Common myeloid progenitor, CD34-positive (primary cell): ENCODE measurements around the gene CACNG1.

Experiments
- CTCF ChIA-PET: fragments of 350-600 bp; sonication (Branson Sonifier 250); formaldehyde crosslinking; loops from one replicate; lab custom pipeline; 2021; ENCODE audit warnings: antibody characterized with exemption; lab: Charles Lee
- POLR2A ChIA-PET: fragments of 350-600 bp; sonication (Branson Sonifier 250); formaldehyde crosslinking; loops from one replicate; lab custom pipeline; 2021; ENCODE audit warnings: antibody characterized with exemption; lab: Charles Lee
- DNase-seq, 3 donors: peaks; one replicate each; pipeline versions ENCODE4 v3.0.0 to v3.0.0-alpha.2; 2013
- H3K27ac ChIP-seq, 2 experiments: 1 replicate in 1 of 2; 2 replicates in 1 of 2; pipeline ENCODE4 v1.7.0; 2013; ENCODE audit warnings: inconsistent platforms in 2 of 2, low read length in 2 of 2, mild to moderate bottlenecking in 2 of 2, low read depth in 1 of 2, moderate library complexity in 1 of 2; ENCODE audit not compliant: severe bottlenecking in 2 of 2, insufficient read depth in 1 of 2, poor library complexity in 1 of 2
- H3K27me3 ChIP-seq, 5 experiments: replicated peaks in 2 of 5; 1 replicate in 3 of 5; 2 replicates in 2 of 5; pipeline versions ENCODE4 v1.6.1 to v1.7.0; 2013; ENCODE audit warnings: low read length in 4 of 5, mild to moderate bottlenecking in 2 of 5, moderate library complexity in 2 of 5, inconsistent platforms in 1 of 5; ENCODE audit not compliant: insufficient read depth in 5 of 5, control insufficient read depth in 4 of 5
- H3K36me3 ChIP-seq, 4 experiments: 1 replicate in 2 of 4; 2 replicates in 2 of 4; pipeline versions ENCODE4 v1.6.1 to v1.7.0; 2013; ENCODE audit warnings: low read length in 3 of 4, control low read depth in 1 of 4, mild to moderate bottlenecking in 1 of 4; ENCODE audit not compliant: control insufficient read depth in 4 of 4, insufficient read depth in 4 of 4
- H3K4me1 ChIP-seq, 4 experiments: 1 replicate in 3 of 4; 2 replicates in 1 of 4; pipeline versions ENCODE4 v1.6.1 to v1.7.1; 2013; ENCODE audit warnings: low read length in 3 of 4, mild to moderate bottlenecking in 3 of 4, control low read depth in 1 of 4, inconsistent platforms in 1 of 4, moderate library complexity in 1 of 4; ENCODE audit not compliant: control insufficient read depth in 4 of 4, insufficient read depth in 4 of 4; ENCODE audit errors: control extremely low read depth in 1 of 4
- H3K4me3 ChIP-seq, 7 experiments: 1 replicate in 4 of 7; 2 replicates in 3 of 7; pipeline versions ENCODE4 v1.5.1 to v1.7.0; 2013; ENCODE audit warnings: mild to moderate bottlenecking in 7 of 7, low read length in 6 of 7, moderate library complexity in 6 of 7, inconsistent platforms in 2 of 7, low read depth in 2 of 7, control low read depth in 1 of 7; ENCODE audit not compliant: insufficient read depth in 4 of 7, control insufficient read depth in 1 of 7; ENCODE audit errors: extremely low read depth in 1 of 7
- H3K9me3 ChIP-seq, 5 experiments: 1 replicate in 4 of 5; 2 replicates in 1 of 5; pipeline versions ENCODE4 v1.6.1 to v1.7.1; 2013; ENCODE audit warnings: low read length in 4 of 5, mild to moderate bottlenecking in 2 of 5, inconsistent platforms in 1 of 5, low read depth in 1 of 5, moderate library complexity in 1 of 5; ENCODE audit not compliant: control insufficient read depth in 4 of 5, insufficient read depth in 2 of 5; ENCODE audit errors: control extremely low read depth in 1 of 5
- WGBS: methylation state at CpG from one replicate; pipeline ENCODE4 v1.1.5; 2013; ENCODE audit not compliant: insufficient coverage; 5-methylcytosine and 5-hydroxymethylcytosine counted together

Gene CACNG1

DNA sequence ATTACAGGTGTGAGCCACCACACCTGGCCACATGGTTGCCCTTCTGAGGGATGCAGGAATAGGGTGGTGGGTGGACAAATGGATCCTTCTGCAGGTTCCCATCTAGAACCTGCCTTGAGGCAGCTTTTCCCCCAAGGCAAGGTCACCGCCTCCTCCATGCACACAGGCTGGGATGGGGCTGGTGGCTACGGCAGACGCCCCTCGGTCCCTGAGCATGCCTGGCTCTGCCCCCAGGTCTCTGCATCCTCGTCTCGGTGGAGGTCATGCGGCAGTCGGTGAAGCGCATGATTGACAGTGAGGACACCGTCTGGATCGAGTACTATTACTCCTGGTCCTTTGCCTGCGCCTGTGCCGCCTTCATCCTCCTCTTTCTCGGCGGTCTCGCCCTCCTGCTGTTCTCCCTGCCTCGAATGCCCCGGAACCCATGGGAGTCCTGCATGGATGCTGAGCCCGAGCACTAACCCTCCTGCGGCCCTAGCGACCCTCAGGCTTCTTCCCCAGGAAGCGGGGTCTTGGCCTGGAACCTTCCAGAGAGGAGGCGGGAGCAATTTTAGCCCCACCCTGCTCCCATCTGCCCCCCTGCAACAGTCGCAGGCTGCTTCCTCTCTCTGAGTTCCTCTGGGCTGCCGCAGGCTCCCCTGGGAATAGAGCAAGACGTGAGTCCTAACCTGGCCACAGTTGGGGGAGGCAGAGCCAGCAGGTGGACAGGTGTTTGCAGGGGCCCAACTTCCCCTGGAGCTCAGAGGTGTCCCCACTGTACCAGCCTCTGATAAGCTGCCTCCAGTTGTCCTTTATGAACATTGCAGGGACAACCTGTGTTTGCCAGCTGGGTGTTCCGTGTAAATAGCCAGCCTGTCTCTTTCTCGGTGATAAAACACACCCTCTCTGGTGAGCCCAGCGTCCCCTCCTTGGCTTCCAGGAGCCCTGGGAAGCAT lies 11.7 kb downstream of the CACNG1 start:
- no peak for DNase-seq

GRCh38 chr17:67056746-67057490 lies 12.6 kb downstream of the CACNG1 start:
- Histone ChIP-seq H3K27ac (no peak overlapping the region), H3K27me3 (no peaks in the 10 kb centered on the region), H3K4me1 (no peaks in the 10 kb centered on the region), H3K36me3 (no peaks in the 10 kb centered on the region), H3K4me3 (no peak overlapping the region), H3K9me3 (no peaks in the 10 kb centered on the region)
- ChIA-PET CTCF (no interaction called here), POLR2A (no interaction called here)
- DNase-seq: no peak
- WGBS: 94% methylated on average over 16 of the region's 18 CpGs

More for the DNA sequence above, 11.7 kb downstream of the CACNG1 start:
- Histone ChIP-seq H3K27ac (no peak overlapping the region), H3K9me3 (no peaks in the 10 kb centered on the region), H3K36me3 (no peaks in the 10 kb centered on the region), H3K27me3 (no peaks in the 10 kb centered on the region), H3K4me1 (no peaks in the 10 kb centered on the region), H3K4me3 (no peak overlapping the region)
- ChIA-PET CTCF (no interaction called here), POLR2A (no interaction called here)
- WGBS: 87% methylated on average over 29 of the region's 29 CpGs

DNA sequence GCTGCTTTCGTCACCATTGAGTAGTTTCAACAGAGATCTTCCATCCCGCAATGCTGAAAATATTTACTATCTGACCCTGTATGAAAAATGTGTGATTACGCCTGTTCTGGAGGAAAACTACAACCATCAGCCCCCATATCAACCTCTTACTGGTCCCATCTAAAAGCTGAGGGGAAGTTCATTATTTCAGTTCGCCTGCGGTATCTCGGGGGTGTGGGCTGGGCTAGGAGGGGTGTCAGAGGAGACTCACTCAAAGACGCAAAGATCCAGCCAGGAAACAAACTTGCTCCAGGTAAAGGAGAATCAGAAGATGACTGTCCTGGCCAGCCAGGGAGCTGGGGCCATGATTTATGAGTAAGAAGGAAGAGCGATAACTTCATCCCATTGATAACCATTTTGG lies 13.7 kb downstream of the CACNG1 start:
- H3K4me1 ChIP-seq: no peaks in the 10 kb centered on the region
- no peak overlapping the region for H3K4me3 ChIP-seq
- no peak overlapping the region for H3K27ac ChIP-seq
- WGBS: 100% methylated on average over 4 of the region's 8 CpGs
- ChIA-PET CTCF (interaction anchor here (1.0 kb wide), 1 partner anchor 38 kb away, joined by 3 read pairs; no protein-coding TSS in a partner anchor), POLR2A (no interaction called here)
- no peaks in the 10 kb centered on the region for H3K27me3 ChIP-seq
- no peaks in the 10 kb centered on the region for H3K9me3 ChIP-seq
- DNase-seq: no peak
- no peaks in the 10 kb centered on the region for H3K36me3 ChIP-seq

DNA sequence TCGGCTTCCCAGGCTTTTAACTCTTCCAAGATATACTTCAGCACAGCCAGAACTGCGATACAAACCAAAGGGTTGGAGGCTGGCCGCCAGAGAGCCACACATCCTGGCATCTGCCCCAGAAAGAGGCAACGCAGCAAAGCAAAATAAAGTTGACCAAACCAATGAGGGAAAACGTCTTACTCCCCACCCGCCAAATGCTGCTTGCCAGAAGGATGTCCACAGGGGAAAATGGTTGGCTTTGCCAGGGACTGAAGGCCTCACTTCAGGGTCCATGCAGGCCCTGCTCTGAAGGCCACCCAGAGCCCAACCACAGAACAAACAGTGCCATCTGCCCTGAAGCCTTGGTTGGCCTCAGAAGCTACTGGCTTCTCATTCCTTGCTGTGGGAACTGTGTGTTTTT lies 15.0 kb downstream of the CACNG1 start:
- WGBS: 100% methylated on average over 6 of the region's 6 CpGs
- Histone ChIP-seq H3K9me3 (no peaks in the 10 kb centered on the region), H3K27me3 (no peaks in the 10 kb centered on the region), H3K4me1 (no peaks in the 10 kb centered on the region), H3K27ac (no peak overlapping the region), H3K4me3 (no peak overlapping the region), H3K36me3 (no peaks in the 10 kb centered on the region)
- no peak for DNase-seq
- ChIA-PET POLR2A (no interaction called here), CTCF (no interaction called here)

DNA sequence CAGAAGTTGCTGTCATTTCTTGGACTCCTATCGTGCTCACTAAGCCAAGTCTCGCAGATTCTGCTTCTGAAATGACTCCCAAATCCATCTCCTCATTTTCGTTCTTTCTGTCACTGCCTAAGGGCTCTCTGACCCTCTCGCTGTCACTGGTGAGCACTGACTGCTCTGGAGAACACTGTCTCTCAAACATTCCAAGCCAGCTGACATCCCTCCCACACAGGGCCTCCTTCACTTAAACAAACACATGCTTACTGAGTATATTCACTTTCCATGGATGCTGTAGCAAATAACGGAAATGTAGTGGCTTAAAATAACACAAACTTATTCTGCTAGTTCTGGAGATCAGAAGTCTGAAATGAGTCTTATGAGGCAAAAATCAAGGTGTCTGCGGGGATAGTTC lies 18.8 kb downstream of the CACNG1 start:
- POLR2A ChIA-PET: no interaction called here
- CTCF ChIA-PET: no interaction called here

GRCh38 chr17:67066717-67067116 lies 22.4 kb downstream of the CACNG1 start:
- Histone ChIP-seq H3K4me1 (no peaks in the 10 kb centered on the region), H3K4me3 (no peak overlapping the region), H3K27me3 (no peaks in the 10 kb centered on the region), H3K27ac (no peak overlapping the region), H3K9me3 (no peaks in the 10 kb centered on the region), H3K36me3 (no peaks in the 10 kb centered on the region)
- CTCF ChIA-PET: interaction anchor here (1.5 kb wide), 1 partner anchor 9 kb away, joined by 4 read pairs; no protein-coding TSS in a partner anchor
- POLR2A ChIA-PET: no interaction called here
- whole genome bisulfite sequencing: 94% methylated on average over 2 of the region's 2 CpGs
- DNase-seq: no peak

More for the DNA sequence above, 18.8 kb downstream of the CACNG1 start:
- H3K9me3 ChIP-seq: no peaks in the 10 kb centered on the region
- no peaks in the 10 kb centered on the region for H3K27me3 ChIP-seq
- DNase-seq: no peak
- WGBS: 99% methylated on average over 6 of the region's 6 CpGs
- H3K36me3 ChIP-seq: no peaks in the 10 kb centered on the region
- no peaks in the 10 kb centered on the region for H3K4me1 ChIP-seq
- H3K27ac ChIP-seq: no peak overlapping the region
- no peak overlapping the region for H3K4me3 ChIP-seq
